Subcutaneous adipose tissue (tissue), 4 donors: Measurements from ENCODE around the gene PPP6C. TPM values are rescaled to one million over a fixed set of nuclear protein-coding genes. Genes with fewer than 3 reads are reported as not detected.

ENCODE experiments used
- CTCF ChIP-seq: fragments of 450-650 bp; IDR thresholded peaks from one replicate; pipeline ENCODE4 v1.5.1; 2016; ENCODE audit warnings: low read depth, mild to moderate bottlenecking, control low read depth, antibody characterized with exemption, moderate library complexity
- total RNA-seq, 4 donors: library from RNA; depleted of rRNA; stranded (reverse); fragments of >200 nt; gene quantifications; one replicate each; pipeline ENCODE4 v1.1.0, GENCODE V29; 2016

The PPP6C gene
- total RNA-seq, 4 donors from 2014 or later: 32.2 to 59.8 (median 45.2) TPM

DNA sequence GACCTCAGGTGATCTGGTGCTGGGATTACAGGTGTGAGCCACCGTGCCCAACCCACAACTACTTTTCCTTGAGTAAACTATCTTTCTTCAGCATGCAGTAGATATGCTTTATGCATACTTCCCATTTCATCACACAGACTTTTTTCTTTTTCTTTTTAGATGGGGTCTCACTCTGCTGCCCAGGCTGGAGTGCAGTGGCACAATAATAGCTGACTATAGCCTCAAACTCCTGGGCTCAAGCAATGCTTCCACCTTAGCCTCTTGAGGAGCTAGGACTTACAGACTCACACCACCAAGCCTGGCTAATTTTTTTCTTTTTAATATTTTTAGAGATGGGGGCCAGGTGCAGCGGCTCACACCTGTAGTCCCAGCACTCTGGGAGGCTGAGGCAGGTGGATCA is 22.8 kb downstream of the PPP6C start:
- TF ChIP-seq CTCF: no peak

- TF ChIP-seq CTCF: no peak
Measured at GRCh38 chr9:125161284-125161918, 28.2 kb downstream of the PPP6C start.

DNA sequence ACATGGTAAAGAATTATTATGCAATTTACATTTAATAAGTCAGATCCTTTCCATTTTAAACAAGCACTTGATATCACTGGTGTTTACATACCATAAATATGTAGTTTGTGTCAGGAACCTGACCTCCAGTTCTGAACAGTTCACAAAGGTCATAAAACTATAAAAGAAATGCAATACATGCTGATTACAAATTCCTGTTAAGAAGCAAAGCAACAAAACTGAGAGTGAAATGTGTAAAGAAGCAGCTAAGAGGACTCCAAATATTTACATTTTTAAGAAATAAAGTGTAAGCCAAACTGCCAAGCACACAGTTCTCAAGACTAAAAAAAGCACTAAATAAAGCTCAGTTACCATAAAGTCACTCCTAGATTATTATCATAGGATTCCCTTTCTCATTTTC is 28.9 kb downstream of the PPP6C start:
- no peak for TF ChIP-seq CTCF

DNA sequence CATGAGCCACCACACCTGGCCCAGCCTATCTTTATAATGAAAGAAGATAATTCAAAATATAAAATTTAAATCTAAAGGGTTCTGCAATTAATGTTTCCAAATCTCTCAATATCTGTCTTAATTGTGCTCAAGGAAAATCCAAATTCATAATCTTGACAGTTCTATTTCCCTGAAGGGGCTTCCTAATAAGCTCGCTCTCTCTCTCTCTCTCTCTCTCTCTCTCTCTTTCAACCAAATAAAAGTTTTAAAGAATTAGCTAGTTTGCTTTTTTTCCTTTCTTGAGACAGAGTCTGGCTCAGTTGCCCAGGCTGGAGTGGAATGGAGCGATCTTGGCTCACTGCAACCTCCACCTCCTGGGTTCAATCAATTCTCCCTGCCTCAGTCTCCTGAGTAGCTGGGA is 33.1 kb downstream of the PPP6C start:
- TF ChIP-seq CTCF: no peak

GRCh38 chr9:125153712-125154367 is 35.8 kb downstream of the PPP6C start:
- no peak for TF ChIP-seq CTCF

DNA sequence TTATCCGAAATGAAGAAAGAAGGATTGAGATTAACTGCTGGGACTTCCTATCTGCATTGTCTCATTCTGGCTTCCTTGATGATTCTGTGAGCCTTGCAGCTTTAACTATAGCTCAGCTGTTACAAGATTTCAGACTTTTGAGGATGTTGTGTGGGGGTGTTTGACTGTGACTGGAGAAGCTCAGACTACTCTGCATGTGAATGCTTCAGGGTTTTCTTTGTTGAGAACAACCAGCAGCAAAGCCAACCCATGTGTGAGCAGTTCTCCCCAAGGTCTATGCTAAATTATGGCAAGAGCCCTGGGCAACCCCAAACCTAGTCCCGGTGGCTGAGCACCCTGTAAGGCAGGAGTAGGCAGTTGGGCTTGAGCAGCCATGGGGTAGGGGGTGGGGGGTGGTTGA is 37.9 kb downstream of the PPP6C start:
- TF ChIP-seq CTCF: no peak

DNA sequence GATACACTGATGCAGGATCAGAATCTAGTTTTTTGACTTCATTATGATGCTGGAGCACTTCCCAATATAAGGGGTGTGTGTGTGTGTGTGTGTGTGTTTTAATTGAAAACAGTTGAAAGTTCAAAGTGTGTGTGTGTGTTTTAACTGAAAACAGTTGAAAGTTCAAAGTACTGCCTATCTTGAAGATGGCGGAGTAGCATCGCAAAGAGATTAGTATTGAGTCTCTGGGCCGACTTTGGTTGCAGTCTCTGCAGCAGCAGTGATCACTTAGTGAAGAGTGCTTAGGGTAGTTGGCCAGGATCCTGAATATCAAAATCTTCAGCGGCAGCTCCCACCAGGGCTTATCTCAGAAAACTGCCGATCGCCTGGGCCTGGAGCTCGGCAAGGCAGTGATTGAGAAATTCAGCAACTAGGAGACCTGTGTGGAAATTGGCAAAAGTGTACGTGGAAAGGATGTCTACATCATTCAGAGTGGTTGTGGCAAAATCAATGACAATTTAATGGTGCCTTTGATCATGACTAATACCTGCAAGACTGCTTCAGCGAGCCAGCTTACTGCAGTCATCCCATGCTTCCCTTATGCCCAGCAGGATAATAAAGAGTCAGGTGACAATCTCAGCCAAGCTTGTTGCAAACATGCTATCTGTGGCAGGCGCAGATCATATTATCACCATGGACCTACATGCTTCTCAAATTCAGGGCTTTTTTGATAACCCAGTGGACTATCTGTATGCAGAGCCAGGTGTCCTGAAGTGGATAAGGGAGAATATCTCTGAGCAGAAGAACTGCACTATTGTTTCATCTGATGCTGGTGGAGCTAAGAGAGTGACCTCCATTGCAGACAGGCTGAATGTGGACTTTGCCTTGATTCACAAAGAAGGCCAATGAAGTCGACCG is 39.0 kb downstream of the PPP6C start:
- TF ChIP-seq CTCF: no peak
